ENCODE measurements around the gene PEBP1. TPM values are rescaled to one million over a fixed set of nuclear protein-coding genes. Genes with fewer than 3 reads are reported as not detected.

Gene PEBP1
- total and polyA plus RNA-seq, 11 donors = 295 to 751 (median 420) TPM

- Histone ChIP-seq H3K27ac (no peak overlapping the region), H3K9me3 (no peaks in the 10 kb centered on the region), H3K27me3 (no peaks in the 10 kb centered on the region), H3K4me1 (peaks cover 0 to 20% (median 0%) of the 10 kb centered on the region in 12 donors), H3K36me3 (peaks cover 0 to 97% (median 79%) of the 10 kb centered on the region in 9 donors), H3K4me3 (no peak overlapping the region)
- ATAC-seq (no peak), DNase-seq (no peak)
- intact Hi-C loops (cut with DNase I) = no loop called here
- 84 to 88% (median 86%) methylated on average over 9 of the region's 9 CpGs for WGBS, 4 donors
- TF ChIP-seq CTCF (IDR thresholded peaks at IDR 0.05) = no peak
- no peak for TF ChIP-seq POLR2A (IDR thresholded peaks at IDR 0.05)
Measured at GRCh38 chr12:118145798-118146156, 9.9 kb downstream of the PEBP1 start.

- ATAC-seq = peak; percentile 49 to 65 (median 64)
- peak overlapping the region in 11 of 12 donors; percentile 7 to 77 (median 62) for H3K27ac ChIP-seq
- peaks cover 0 to 20% (median 0%) of the 10 kb centered on the region in 12 donors for H3K4me1 ChIP-seq
- 48 to 66% (median 62%) methylated on average over 5 of the region's 5 CpGs for WGBS, 4 donors
- no peaks in the 10 kb centered on the region for H3K27me3 ChIP-seq
- peaks cover 0 to 97% (median 71%) of the 10 kb centered on the region in 9 donors for H3K36me3 ChIP-seq
- DNase-seq = no peak
- intact Hi-C loops (cut with DNase I) = no loop called here
- TF ChIP-seq POLR2A (IDR thresholded peaks at IDR 0.05) = no peak
- no peaks in the 10 kb centered on the region for H3K9me3 ChIP-seq
- no peak overlapping the region for H3K4me3 ChIP-seq
Measured at GRCh38 chr12:118148287-118148686, 12.4 kb downstream of the PEBP1 start.

- peaks cover 0 to 79% (median 57%) of the 10 kb centered on the region in 9 donors for H3K36me3 ChIP-seq
- H3K27ac ChIP-seq = peak overlapping the region in 1 of 12 donors; percentile 14
- 41 to 45% (median 43%) methylated on average over 7 of the region's 7 CpGs for WGBS, 4 donors
Measured at GRCh38 chr12:118150625-118151024, 14.7 kb downstream of the PEBP1 start.

GRCh38 chr12:118151755-118152154 is 15.8 kb downstream of the PEBP1 start:
- DNase-seq = no peak
- TF ChIP-seq CTCF (IDR thresholded peaks at IDR 0.05) (no peak), POLR2A (IDR thresholded peaks at IDR 0.05) (no peak)
- 66 to 73% (median 69%) methylated on average over 5 of the region's 5 CpGs for WGBS, 4 donors
- Histone ChIP-seq H3K36me3 (peaks cover 0 to 71% (median 50%) of the 10 kb centered on the region in 9 donors), H3K4me1 (peaks cover 0 to 20% (median 0%) of the 10 kb centered on the region in 12 donors), H3K27me3 (no peaks in the 10 kb centered on the region), H3K4me3 (no peak overlapping the region), H3K9me3 (no peaks in the 10 kb centered on the region), H3K27ac (no peak overlapping the region)
- ATAC-seq = no peak
- intact Hi-C loops (cut with DNase I) = no loop called here

More at GRCh38 chr12:118150625-118151024, 14.7 kb downstream of the PEBP1 start:
- Histone ChIP-seq H3K9me3 (no peaks in the 10 kb centered on the region), H3K27me3 (no peaks in the 10 kb centered on the region), H3K4me1 (peaks cover 0 to 20% (median 0%) of the 10 kb centered on the region in 12 donors), H3K4me3 (no peak overlapping the region)
- DNase-seq = peak in 2 of 5 donors; percentile 46 to 50
- intact Hi-C loops (cut with DNase I) = no loop called here
- TF ChIP-seq CTCF (IDR thresholded peaks at IDR 0.05) (no peak), POLR2A (IDR thresholded peaks at IDR 0.05) (no peak)
- peak; percentile 60 to 75 (median 73) for ATAC-seq

GRCh38 chr12:118160536-118160935 is 24.6 kb downstream of the PEBP1 start:
- ATAC-seq (no peak), DNase-seq (no peak)
- Histone ChIP-seq H3K27ac (no peak overlapping the region), H3K36me3 (peaks cover 0 to 87% (median 72%) of the 10 kb centered on the region in 9 donors), H3K9me3 (no peaks in the 10 kb centered on the region), H3K27me3 (no peaks in the 10 kb centered on the region), H3K4me1 (no peaks in the 10 kb centered on the region), H3K4me3 (no peak overlapping the region)
- TF ChIP-seq POLR2A (IDR thresholded peaks at IDR 0.05) (no peak), CTCF (IDR thresholded peaks at IDR 0.05) (no peak)
- intact Hi-C loops (cut with DNase I) = no loop called here
- WGBS, 4 donors = 96 to 99% (median 98%) methylated on average over 3 of the region's 3 CpGs
